Right ventricle myocardium superior (tissue), 1 donor: ENCODE results near the gene ZNF333. TPM values are rescaled to one million over a fixed set of nuclear protein-coding genes. Genes with fewer than 3 reads are reported as not detected.
"Not testable (repeated sequence)": the region's sequence is repeated elsewhere in the genome, so short reads cannot be mapped to it uniquely, and the experiment has no call there.

ENCODE experiments used
- ATAC-seq: fragments of 200-7000 bp; cut with Tn5 transposase; one replicate; pipeline ENCODE4 v1.9.1; 2020; ENCODE audit warnings: mild to moderate bottlenecking; ENCODE audit not compliant: poor library complexity
- DNase-seq: peaks from one replicate; pipeline ENCODE4 v3.0.0-alpha.2; 2020
- intact Hi-C: fragments of 100-400 bp; cut with DNase I; formaldehyde crosslinking; loops from one replicate; pipeline ENCODE4 v1.11.2; 2022
- total RNA-seq: library from RNA; stranded (reverse); fragmentation: NEBNext Ultra II Directional; extraction: Animal tissue kit (Norgen Biotek cat#: 25700); gene quantifications from one replicate; pipeline ENCODE4 v1.2.1, GENCODE V29; 2021
- donor health status: DM: no; HTN: yes; CAD: no; lungs with severe emphysema.

Gene ZNF333
- total RNA-seq, 1 donor from 2014 or later: 7.0 TPM

DNA sequence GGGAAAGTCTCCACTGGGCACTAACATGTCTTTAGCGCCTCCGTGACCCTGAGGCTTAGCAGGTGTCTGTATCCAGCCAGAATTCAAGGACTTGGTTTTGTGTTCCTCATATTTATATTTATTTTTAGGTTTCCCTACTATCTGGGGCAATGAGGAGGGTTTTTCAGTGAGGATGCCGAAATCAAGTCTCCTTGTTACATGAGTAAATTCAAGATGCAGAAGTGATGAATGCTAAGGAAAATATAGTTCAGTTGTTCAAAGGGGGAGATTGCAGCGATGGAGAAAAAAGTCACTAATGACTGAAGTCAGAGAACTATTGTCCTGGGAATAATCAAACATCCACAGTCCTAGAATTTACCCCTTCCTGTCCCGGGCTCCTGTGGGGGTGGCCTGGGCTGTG is 89.3 kb downstream of the ZNF333 start:
- intact Hi-C loops: no loop called here
- no peak for DNase-seq
- no peak for ATAC-seq

- intact Hi-C loops, DNase-seq, ATAC-seq: not testable (repeated sequence)
Measured at GRCh38 chr19:14780622-14781225, 90.9 kb downstream of the ZNF333 start.

- intact Hi-C loops, ATAC-seq, DNase-seq: not testable (repeated sequence)
Measured at GRCh38 chr19:14781713-14782536, 92.1 kb downstream of the ZNF333 start.

DNA sequence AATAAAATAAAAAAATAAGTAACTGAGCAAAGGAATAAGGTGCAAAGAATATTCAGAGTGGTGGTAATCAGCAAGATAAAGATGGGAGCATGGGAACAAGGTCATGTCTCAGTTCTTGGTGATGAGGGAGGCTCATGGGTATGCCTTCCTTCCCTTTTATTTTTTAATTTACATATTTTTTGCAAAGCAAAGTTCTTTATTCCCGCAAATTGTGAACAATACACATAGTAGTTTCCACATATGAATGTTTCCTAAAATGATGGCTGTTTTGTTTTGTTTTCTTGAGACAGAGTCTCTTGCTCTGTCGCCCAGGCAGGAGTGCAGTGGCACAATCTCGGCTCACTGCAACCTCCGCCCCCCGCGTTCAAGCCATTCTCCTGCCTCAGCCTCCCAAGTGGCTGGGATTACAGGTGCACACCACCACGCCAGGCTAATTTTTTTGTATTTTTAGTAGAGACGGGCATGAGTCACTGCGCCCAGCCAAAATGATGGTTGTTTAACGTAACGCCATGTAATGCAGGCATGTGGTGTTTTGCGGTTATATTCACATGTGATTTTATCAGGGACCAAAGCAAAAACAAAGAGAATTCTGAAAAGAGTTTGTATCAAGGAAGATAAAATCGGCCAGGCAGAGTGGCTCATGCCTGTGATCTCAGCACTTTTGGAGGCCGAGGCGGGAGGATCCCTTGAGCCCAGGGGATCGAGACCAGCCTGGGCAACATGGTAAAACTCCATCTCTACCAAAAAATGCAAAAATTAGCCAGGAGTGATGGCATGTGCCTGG is 93.0 kb downstream of the ZNF333 start:
- ATAC-seq (no peak), DNase-seq (no peak)
- intact Hi-C loops: no loop called here

Other genes starting within 250 kb of the ZNF333 start
- not detected for gene PTGER1, start 214.7 kb upstream of the ZNF333 start, total RNA-seq
- 48.9 TPM for gene GIPC1, start 193.9 kb upstream of the ZNF333 start, total RNA-seq
- gene DNAJB1, start 171.7 kb upstream of the ZNF333 start, total RNA-seq: 43.0 TPM
- 73.8 TPM for gene TECR, start 160.5 kb upstream of the ZNF333 start, total RNA-seq
- gene NDUFB7, start 118.0 kb upstream of the ZNF333 start, total RNA-seq: 533 TPM
- not detected for gene CLEC17A, start 107.0 kb upstream of the ZNF333 start, total RNA-seq
- gene ADGRE3, start 15.2 kb upstream of the ZNF333 start, total RNA-seq: not detected
- 0.54 TPM for gene ADGRE2, start 88.5 kb downstream of the ZNF333 start, total RNA-seq
- gene OR7A5, start 145.1 kb downstream of the ZNF333 start, total RNA-seq: not detected
- gene OR7C1, start 145.1 kb downstream of the ZNF333 start, total RNA-seq: not detected
- not detected for gene OR7A10, start 158.9 kb downstream of the ZNF333 start, total RNA-seq
- gene OR7A17, start 196.1 kb downstream of the ZNF333 start, total RNA-seq: not detected